Measurements from ENCODE around the gene ZNRF3. TPM values are rescaled to one million over a fixed set of nuclear protein-coding genes. Genes with fewer than 3 reads are reported as not detected.

Gene ZNRF3
- total RNA-seq, 1 donor from 2014 or later = 8.1 TPM

DNA sequence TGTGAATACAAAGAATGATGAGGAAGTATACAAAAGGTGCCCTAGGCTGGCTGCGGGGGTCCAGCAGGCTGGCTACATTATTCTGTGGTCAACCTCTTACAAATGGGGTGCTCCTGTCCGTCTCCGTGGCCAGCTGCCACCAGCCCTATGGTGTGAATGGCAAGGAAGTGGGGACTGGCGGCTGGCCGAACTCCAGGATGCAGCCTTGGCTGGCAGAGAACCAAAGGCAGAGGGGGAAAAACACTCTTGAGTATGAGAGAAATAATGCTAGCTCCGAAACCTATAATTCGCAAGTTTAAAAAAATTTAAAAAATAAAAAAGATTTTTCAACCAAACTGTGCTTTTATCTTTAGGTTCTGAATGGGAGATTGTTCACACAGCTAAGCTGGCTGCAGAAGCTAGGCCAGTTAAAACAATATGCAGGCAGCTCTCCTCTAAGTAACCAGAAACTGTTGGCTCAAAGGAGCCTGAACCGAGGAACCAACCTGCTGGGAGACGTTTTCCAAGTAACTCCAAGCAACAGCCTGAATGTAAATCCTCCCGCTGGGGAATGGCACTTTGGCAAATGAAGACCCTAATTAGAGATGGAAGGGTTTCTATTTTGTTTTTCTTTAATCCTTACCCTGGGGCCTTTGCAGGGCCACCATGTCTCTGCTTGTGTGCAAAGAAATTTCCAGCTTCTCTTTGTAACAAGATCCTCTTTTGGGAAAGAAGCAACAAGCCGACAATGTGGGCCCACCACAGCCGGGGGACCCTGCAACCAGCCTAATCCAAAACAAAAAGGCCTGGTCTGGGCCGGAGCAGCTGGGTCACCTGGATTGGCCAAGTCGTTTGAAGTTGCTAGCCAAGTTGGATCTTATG, 128.1 kb downstream of the ZNRF3 start:
- no peak for DNase-seq

DNA sequence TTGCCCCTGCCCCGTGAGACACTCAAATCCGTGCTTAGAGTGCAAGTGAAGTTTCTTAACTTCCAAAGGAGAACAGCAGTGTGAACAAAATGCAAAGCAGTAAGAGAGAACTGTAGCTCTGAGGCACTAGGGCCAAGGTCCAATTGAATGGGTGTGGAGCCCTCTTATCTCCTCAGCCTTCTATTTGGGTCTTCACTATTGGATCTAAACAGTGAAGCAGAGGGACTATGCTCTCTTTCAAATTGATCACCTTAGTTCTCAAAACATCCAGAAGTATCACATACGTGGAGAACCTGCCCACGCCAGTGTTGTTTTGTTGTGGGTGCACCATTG, 128.7 kb downstream of the ZNRF3 start:
- no peak for DNase-seq

DNA sequence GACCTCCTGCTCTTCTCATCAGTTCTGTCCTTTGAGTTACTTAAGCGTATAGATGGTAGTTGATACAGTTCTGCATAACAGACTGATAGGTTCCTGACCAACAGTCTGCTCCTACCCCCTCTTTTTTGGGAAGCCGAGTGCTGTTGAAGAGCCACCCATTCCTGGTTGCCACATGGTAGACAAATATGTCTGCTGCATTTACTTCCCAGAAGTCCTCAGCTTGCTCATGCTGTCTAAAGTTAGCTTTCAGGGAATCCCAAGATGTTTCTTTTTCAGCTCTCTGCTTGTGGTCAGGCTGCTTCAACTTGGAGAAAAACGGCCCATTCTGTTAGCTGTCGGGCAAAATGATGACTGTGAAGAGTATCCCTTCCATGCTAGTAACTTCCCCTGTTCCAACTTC, 129.6 kb downstream of the ZNRF3 start:
- DNase-seq = no peak

DNA sequence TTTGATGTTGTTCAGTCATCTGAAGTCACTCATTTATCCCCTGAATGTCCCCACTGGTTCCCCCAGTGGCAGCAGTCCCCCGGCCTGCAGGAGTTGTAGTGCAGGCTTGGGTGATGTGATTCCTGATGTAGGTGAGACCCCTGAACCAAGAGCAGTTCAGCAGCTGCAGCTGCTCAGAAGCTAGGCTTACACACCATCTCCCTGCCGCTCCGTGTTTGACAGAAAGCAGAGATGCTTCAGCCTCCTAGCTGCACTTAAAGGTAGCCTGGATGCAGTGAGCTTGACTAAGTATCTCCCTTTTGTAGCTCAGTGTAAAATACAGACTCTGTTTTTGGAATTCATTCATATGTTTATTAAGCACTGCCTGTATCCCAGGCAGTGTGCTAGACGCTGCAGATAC, 130.9 kb downstream of the ZNRF3 start:
- no peak for DNase-seq

DNA sequence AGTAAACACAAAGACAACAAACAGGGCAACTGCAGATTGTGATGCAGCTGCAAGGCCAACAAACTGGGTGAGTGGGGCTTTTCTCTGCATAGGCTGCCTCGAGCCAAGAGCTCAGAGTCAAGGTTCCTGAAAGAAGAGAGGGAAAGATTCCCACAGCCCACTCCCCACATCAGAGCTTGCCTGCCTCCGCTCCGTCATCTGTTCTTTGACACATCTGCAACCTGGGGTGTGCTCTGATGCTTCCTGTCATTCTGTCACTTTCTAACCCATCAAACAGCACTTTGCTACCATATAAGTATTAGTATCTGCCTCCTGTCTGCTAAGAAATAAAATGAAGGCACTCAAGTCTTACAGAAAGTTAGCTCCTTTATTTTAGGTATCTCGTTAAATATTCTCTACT, 131.4 kb downstream of the ZNRF3 start:
- no peak for DNase-seq

DNA sequence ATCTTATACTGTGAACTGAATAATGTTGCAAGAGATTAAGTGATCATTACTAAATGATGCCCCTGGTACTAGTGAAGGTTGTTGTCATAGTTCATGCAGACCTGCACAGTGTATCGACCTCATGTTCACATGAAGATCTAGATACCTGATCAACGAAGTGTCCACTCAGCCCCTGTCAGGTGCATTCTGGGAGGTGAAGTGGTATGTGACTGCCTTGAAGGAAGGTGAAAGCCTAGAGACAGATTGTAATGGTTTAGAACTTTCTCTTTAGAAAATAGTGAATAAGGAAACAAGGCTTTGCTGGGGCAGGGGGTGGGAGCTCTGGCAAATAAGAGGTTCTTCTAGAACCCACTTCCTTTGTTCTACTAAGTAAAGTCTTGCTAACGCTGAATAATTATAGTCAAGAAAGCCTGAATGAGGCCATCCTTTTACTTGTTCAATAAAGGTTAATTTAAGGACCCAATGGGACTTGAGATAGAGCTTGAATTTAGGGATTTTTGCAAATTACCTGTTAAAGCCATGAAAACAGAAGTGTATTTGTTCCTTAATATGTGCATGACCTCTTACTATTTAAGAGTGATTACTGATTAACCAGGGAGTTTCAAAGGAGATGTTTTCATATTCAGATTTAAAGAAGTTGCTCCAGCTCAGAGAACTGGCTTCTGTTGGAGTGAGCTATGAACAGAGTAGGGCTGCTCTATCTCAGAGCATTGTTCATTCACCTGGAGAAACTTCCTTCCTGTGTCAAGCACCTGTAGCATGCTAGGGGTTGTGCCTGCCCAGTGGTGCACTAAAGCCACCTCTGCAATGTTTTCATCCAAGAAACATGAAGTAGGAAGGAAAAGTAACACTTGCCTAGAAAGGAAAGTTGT, 132.9 kb downstream of the ZNRF3 start:
- no peak for DNase-seq

DNA sequence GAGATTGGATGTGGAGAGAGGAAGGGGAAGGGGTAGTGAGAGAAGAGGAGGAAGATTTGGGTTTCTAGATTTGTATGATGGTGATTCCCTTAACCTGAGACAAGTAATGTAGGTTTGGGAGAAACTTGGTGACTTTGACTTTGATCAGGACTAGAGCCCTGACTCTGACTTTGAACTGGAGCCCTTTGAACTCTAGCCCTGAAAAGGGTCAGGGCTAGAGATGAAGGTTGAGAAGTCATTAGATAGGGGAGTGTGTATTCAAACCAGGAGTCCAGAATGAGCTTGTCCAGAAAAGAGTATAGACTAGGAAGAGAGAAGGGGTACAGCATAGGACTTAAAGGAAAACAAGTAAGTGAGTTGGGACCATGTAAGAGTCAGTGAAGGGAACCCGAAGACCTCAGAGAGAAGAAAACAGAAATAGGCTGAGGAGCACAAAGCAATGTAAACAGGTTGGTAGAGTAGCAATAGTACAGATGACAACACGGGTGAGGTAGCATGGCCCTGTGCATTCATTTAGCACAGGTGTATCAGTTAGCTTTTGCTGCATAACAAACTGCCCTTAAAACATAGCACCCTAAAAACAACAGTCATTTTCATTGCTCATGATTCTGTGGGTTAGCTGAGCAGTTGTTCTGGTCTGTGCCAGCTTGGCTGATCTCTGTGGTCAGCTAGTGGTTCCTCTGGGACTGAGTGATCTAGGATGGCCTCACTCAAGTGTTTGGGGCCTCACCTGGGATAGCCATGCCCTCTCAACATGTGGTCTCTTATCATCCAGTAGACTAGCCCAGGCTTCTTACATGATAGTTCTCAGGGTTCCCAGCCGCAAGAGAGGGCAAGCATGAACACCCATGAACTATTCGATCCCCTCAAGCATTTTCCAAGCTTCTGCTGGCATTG, 135.2 kb downstream of the ZNRF3 start:
- DNase-seq = no peak

DNA sequence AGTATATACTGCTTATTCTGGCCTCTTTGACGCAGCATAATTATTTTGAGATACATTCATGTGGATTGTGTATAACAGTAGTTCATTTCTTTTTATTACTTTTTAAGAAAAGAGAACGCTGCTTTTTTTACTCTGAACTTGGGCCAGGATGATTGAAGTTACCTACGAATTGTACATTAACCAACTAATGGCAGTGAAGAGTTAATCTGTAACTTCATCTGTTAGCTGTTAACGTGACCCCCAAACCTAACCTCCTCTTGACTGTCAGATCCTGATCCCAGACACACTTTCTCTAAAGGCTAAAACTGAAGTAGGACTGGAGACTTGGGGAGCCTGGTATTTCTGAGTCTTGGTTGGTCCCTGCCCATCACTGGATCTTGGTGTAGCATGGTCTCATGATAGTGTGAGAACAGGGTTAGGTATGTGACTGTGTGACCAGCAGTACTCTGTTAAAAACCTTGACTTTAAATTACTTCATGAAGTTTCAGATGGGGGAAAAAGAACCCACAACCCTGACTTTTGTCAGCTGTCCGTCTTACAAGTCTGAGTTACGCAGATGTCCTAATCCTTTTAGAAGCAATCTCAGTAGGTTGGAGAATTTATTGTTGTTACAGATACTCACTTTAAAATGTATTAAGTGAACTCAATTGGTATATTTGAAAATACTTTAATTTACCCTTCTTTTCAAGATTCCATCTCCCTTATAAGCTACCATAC, 138.9 kb downstream of the ZNRF3 start:
- no peak for DNase-seq

DNA sequence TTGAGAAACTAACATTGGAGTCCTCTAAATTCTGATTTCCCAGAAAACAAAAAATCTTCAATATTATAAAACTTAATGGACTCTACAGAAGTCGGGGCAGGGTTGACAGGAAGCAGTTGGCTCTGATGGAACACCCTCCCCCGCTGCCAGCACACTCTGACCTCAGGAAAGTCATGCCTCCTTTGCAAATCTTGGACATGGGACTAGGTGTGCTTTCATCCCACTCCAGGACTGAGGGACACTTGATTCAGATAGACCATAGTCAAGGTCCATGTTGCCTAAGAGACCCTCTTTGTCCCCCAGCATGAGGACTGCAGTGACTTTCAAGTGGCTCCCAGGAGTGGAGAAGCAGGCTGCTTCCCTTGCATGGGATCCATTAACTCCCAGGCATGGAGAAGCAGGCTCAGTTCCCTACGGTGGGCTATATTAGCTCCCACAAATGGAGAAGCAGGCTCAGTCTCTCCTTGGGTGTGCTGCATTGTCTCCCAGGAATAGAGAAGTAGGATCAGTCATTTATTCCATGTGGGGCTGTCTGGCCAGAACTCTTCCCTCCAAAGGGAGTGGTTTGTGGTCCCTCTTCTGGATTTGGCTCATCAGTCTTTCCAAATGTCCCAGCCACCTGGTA, 139.9 kb downstream of the ZNRF3 start:
- no peak for DNase-seq

DNA sequence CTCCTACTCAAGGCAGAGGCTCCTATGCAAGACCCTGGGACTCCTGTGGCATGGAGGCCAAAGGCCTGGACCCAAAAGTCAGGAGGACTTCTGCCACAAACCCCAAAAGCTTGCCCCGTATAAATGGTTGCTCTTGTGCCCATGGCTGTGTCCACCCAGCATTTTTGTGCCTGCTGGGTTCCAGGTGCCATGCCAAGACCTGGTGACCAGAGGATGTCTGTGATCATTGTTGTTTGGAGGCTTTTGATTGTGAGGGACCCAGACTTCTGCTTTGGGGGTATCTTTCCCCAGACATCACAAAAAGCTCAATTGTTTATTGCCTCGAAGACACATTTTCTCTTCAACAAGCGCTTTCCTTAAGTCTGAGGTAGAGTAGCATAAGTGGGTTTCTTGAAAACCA, 143.2 kb downstream of the ZNRF3 start:
- no peak for DNase-seq

DNA sequence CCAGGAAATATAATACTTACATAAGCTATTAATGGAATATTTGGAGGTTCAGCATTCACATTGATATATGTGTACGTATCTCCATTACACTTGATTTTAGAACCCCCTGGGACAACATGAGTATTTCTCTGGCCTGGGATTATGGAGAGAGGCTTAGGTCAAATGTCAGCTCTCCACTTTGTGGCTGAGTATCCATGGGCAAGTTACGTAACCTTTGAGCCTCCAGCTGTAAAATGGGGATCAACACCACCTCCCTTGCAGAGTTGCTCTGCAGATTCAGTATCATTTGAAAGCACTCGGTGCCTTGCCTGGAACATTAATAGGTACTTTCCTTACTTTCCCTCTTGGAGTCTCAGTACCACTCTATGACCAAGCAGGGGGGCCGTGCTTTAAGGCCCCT, 145.1 kb downstream of the ZNRF3 start:
- DNase-seq = no peak

DNA sequence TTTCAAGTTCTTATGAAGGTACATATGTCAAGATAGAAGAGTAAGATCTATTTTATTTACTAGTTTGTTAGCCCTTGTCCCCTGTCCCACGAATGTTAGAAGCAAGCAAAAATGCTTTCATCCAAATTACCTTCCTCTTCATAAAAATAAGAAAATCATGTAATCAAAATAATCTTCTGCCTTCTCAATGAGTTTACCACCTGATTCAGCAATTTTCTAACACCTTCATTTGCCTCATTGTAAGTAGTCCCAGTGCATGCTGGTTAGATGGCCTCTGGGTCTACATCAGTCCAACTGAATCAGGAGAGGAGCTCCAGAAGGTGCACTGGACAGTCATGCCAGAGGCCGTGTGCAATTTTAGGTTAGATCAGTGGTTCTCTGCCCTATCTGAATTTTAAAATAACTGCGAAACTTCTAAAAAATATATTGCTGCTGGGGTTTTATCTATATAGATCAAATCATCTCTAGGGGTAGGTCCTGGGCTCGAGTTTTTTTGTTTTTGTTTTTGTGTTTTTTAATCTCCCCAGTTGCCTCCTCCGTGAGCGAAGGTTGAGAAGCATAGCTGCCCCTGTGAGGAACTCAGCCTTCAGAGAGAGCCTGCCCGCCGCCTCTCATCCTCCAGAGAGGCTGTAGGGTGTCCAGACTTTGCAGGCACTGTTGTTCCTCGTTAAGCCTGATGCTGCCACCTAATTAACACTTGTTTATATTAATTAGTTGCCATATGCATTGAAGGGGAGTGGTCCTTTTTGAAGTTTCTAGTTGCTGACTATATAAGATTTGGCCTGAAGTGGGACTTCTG, 146.0 kb downstream of the ZNRF3 start:
- DNase-seq = no peak

DNA sequence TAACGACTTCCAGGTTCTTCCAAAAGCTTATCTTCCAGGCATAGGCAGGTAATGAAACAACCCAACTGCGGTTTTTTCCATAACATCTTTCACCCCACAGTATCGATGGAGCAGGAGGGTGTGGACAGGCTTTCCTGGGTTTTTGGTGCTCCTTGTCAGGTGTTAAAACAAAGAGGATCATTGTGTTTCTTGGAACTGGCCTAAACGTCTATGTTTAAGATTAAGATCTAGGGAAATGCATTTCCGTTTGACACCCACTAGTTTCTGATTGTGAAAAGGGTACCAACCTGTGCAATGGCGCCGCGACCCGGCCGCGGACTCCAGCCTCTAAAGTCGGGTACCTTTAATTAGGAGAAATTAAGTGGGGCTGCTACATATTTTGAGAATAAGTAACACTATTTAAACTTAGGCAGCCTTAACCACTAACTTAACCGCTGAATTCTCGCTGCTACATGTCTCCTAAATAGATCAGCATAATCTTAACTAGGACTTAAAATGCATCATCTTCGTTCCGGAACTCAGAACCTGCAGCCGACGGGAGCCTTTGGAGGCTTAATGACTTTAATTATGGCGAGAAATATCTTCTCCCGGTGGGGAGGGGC, 146.7 kb downstream of the ZNRF3 start:
- no peak for DNase-seq

DNA sequence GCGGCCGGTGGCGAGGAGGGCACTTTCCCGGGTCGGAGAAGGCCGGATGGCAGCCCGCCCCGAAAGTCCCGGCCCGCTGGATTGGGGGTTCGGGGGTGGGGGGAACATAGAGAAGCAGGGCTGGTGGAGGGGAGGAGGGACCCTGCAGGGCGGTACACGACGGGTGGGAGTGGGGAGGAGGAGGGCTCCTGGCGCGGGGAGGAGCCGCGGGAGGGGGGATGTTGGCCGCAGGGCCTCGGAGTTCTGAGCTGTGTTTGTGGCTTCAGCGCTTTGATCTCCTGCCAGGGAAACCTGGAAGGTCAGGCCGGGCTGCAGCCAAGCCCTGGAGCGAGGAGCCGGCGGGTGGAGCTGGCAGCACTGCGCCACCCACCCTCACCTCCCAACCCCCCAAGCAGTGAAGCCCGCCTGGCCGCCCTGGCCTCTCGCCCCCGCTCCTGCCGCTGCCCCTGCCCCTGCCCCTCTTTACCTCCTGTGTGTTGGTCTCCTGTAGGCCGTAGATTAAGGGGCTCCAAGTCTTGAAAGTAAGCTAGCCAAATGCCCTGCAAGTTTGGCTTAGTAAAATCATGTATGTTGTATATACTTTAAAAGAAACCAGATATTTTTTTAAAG, 147.3 kb downstream of the ZNRF3 start:
- no peak for DNase-seq

DNA sequence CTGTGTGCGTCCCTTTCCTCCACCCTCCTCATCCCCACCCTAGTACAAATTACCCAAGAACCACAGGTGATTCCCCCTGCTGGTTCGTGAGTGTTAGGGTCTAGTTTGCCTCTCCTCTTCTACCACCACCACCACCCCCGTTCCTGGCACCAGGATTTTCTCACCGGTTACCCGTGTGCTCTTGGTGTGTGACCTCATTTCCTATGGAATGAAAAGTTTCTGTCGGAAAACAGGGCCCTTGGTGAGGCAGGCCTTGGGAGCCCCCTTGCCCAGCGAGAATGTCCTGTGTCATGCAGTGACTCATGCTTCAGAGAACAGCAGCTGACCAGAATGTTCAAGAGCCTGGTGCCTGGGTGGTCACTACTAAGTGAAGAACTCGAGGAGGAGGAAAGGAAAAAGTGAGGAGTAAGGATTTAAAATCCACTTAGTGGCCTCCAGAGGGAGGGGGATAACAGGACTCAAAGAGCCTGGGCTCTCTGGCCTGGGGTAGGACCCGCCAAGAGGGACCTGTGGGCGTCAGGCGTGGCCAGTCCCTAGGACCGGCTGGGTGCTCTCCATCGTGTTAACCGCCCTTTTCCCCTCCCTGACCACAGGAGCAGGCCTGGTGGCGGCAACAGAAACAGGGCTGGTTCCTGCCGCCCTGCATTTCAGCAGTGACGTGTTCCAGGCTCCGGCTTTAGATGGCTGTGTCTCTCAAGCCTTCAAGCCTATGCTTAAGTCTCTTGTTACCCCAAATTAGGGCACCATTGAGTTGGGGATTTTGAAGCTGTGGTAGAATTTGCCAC, 148.0 kb downstream of the ZNRF3 start:
- no peak for DNase-seq

DNA sequence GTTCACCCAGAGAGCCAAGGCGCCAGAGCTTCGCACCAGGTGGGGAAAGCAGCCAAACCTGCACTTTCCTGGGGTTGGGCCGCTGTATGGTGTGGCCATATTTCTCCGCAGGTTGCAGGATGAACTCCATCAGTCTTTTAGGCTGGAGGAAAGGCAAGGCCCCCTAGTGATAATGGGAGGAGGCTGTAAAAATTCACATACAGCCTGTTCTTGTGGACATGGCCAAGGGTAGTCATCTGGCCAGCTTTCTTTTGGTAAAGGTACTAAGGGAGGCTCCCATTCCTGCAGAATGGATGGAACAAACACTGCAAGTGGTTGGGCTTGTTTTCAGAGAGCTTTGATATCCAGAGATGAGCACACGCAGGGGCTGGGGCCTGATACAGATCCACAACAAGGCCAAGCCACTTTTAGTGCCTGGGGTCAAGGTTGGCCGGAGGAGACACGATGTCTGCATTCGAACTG, 148.7 kb downstream of the ZNRF3 start:
- DNase-seq = no peak

DNA sequence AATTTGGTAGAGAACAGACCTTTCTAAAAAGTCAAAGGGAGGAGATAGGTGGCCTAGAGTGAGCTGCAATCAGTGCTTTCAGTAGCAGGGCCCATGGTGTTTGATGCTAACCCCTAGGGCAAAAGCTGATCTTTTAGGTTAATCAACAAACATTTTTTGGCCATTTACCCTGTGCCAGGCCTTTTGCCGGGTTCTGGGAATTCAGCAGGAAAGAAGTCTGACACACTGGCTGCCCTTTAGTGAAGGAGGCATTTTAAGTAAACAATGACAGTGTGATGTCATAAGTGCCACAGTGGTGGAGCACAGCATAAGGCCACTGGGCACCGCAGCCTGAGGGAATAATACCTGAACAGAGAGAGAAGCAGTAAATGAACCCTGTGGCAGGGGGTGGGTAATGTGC, 149.2 kb downstream of the ZNRF3 start:
- DNase-seq = no peak

DNA sequence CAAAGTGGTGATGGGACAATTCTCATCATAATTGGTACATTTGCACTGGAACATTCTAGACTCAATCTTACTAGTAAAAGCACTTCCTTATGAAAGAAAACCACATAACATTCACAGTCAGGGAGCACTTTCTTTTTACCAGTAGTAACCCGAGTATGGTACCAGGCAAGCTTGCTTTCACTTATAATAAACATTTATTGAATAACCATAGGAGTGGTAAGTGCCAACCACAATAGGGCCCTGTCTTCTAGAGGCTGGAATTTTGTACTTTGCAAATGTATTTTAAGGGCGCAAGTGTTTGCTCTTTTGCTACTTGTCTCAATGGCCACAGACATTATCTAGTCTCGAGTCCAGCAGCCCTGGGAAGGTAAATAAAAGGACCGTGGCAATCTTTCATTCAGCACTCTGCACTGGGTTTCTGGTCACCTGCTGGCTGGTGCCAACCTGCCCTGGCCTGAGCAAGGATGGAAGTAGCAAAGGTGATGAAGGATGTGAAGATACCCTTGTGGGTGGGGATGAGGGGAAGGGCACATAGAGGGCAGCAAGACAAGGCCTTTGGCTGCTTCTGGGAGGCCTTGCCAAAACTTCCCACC, 154.1 kb downstream of the ZNRF3 start:
- DNase-seq = no peak

Measured in occipital lobe (tissue), 2 donors.